ENCODE measurements around the gene CDRT15L2.
"Not testable (repeated sequence)": the region's sequence is repeated elsewhere in the genome, so short reads cannot be mapped to it uniquely, and the experiment has no call there.

- TF ChIP-seq, protein P1, sequence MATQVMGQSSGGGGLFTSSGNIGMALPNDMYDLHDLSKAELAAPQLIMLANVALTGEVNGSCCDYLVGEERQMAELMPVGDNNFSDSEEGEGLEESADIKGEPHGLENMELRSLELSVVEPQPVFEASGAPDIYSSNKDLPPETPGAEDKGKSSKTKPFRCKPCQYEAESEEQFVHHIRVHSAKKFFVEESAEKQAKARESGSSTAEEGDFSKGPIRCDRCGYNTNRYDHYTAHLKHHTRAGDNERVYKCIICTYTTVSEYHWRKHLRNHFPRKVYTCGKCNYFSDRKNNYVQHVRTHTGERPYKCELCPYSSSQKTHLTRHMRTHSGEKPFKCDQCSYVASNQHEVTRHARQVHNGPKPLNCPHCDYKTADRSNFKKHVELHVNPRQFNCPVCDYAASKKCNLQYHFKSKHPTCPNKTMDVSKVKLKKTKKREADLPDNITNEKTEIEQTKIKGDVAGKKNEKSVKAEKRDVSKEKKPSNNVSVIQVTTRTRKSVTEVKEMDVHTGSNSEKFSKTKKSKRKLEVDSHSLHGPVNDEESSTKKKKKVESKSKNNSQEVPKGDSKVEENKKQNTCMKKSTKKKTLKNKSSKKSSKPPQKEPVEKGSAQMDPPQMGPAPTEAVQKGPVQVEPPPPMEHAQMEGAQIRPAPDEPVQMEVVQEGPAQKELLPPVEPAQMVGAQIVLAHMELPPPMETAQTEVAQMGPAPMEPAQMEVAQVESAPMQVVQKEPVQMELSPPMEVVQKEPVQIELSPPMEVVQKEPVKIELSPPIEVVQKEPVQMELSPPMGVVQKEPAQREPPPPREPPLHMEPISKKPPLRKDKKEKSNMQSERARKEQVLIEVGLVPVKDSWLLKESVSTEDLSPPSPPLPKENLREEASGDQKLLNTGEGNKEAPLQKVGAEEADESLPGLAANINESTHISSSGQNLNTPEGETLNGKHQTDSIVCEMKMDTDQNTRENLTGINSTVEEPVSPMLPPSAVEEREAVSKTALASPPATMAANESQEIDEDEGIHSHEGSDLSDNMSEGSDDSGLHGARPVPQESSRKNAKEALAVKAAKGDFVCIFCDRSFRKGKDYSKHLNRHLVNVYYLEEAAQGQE (IDR thresholded peaks at IDR 0.05; ENCODE audit: insufficient replicate concordance, low read depth): not testable (repeated sequence)
- not testable (repeated sequence) for TF ChIP-seq GABPA (IDR thresholded peaks at IDR 0.05; ENCODE audit: low read depth); CTCF (IDR thresholded peaks at IDR 0.05; ENCODE audit: insufficient read depth, low read length)
These were observed 4.5 kb upstream of the CDRT15L2 start for GRCh38 chr17:20575071-20575470.
